SK-N-SH (cell line): Measurements from ENCODE around the gene MAP4K1. TPM values are rescaled to one million over a fixed set of nuclear protein-coding genes. Genes with fewer than 3 reads are reported as not detected.

Experiments
- CTCF ChIA-PET: fragments of 300-600, 350-600 bp; formaldehyde crosslinking; extraction: SDS; loops from one replicate; lab custom pipeline; 2021; lab: Yijun Ruan, JAX
- POLR2A ChIA-PET: fragments of 350-600 bp; sonication (Branson Sonifier 250); formaldehyde crosslinking; extraction: SDS; loops from one replicate; lab custom pipeline; 2020; ENCODE audit warnings: antibody characterized with exemption, inconsistent platforms; lab: Yijun Ruan, JAX
- DNase-seq: peaks from one replicate; pipeline ENCODE4 v3.0.0; 2012
- H2AFZ ChIP-seq: fragments of 200-600 bp; sonication (generic); 2 replicates; pipeline ENCODE4 v1.8.1; 2016; ENCODE audit warnings: antibody characterized with exemption, mild to moderate bottlenecking, low read depth
- H3F3A ChIP-seq: fragments of 200-600 bp; sonication (generic); replicated peaks from 2 replicates; pipeline ENCODE3; 2016; ENCODE audit warnings: antibody characterized with exemption, mild to moderate bottlenecking; ENCODE audit not compliant: insufficient read depth
- H3K27ac ChIP-seq, 2 experiments: fragments of 200-500 bp in 1 of 2; fragments of 200-600 bp in 1 of 2; sonication (Bioruptor generic) in 1 of 2; sonication (generic), shearing (Covaris generic) in 1 of 2; 2 replicates each; pipeline versions ENCODE4 v1.5.1 to v1.6.1; 2014 to 2016; ENCODE audit warnings: low read depth in 2 of 2, inconsistent platforms in 1 of 2, low read length in 1 of 2, mild to moderate bottlenecking in 1 of 2, mixed read lengths in 1 of 2
- H3K27me3 ChIP-seq: fragments of 200-600 bp; sonication (generic), shearing (Covaris generic); 2 replicates; pipeline ENCODE4 v1.6.1; 2016; ENCODE audit warnings: mixed run types; ENCODE audit not compliant: insufficient read depth
- H3K36me3 ChIP-seq, 2 experiments: fragments of 200-500 bp in 1 of 2; fragments of 200-600 bp in 1 of 2; sonication (Bioruptor generic) in 1 of 2; sonication (generic) in 1 of 2; replicated peaks in 1 of 2; 2 replicates each; pipeline versions ENCODE3 to v1.5.1; 2014 to 2016; ENCODE audit warnings: low read length in 1 of 2, mild to moderate bottlenecking in 1 of 2; ENCODE audit not compliant: insufficient read depth in 2 of 2, control insufficient read depth in 1 of 2
- H3K4me1 ChIP-seq, 2 experiments: fragments of 200-500 bp in 1 of 2; fragments of 200-600 bp in 1 of 2; sonication (Bioruptor generic) in 1 of 2; sonication (generic), shearing (Covaris generic) in 1 of 2; 2 replicates each; pipeline versions ENCODE4 v1.5.1 to v1.6.1; 2014 to 2016; ENCODE audit warnings: low read depth in 1 of 2, low read length in 1 of 2, mixed run types in 1 of 2; ENCODE audit not compliant: insufficient read depth in 2 of 2, control insufficient read depth in 1 of 2
- H3K4me2 ChIP-seq: fragments of 200-600 bp; sonication (generic), shearing (Covaris generic); 2 replicates; pipeline ENCODE4 v1.6.1; 2017; ENCODE audit warnings: mixed run types
- H3K4me3 ChIP-seq, 2 experiments: fragments of 200-500 bp in 1 of 2; fragments of 200-600 bp in 1 of 2; sonication (Bioruptor generic) in 1 of 2; sonication (generic), shearing (Covaris generic) in 1 of 2; 2 replicates each; pipeline versions ENCODE4 v1.5.1 to v1.8.1; 2014 to 2016; ENCODE audit warnings: low read depth in 2 of 2, inconsistent platforms in 1 of 2, low read length in 1 of 2, mild to moderate bottlenecking in 1 of 2, mixed read lengths in 1 of 2, moderate library complexity in 1 of 2
- H3K79me2 ChIP-seq: fragments of 200-600 bp; sonication (generic); 2 replicates; pipeline ENCODE4 v1.8.1; 2017; ENCODE audit warnings: mild to moderate bottlenecking; ENCODE audit not compliant: insufficient read depth
- H3K9ac ChIP-seq: fragments of 200-600 bp; sonication (generic); 2 replicates; pipeline ENCODE4 v1.6.1; 2017; ENCODE audit warnings: mixed run types
- H3K9me2 ChIP-seq: fragments of 200-600 bp; sonication (generic); 2 replicates; pipeline ENCODE4 v1.6.1; 2017; ENCODE audit warnings: mixed run types
- H3K9me3 ChIP-seq: fragments of 200-600 bp; sonication (generic); 2 replicates; pipeline ENCODE4 v1.6.1; 2017; ENCODE audit warnings: mixed run types, mild to moderate bottlenecking, moderate library complexity
- H4K20me1 ChIP-seq: fragments of 200-600 bp; sonication (generic); 2 replicates; pipeline ENCODE4 v1.6.1; 2017; ENCODE audit warnings: mild to moderate bottlenecking, mixed run types; ENCODE audit not compliant: insufficient read depth
- CTCF ChIP-seq: fragments of 200-600 bp; sonication (generic); IDR thresholded peaks from 2 replicates; pipeline ENCODE4 v1.6.1; 2017; ENCODE audit warnings: antibody characterized with exemption, mild to moderate bottlenecking, moderate library complexity
- EZH2phosphoT487 ChIP-seq: fragments of 200-600 bp; sonication (generic); IDR thresholded peaks from 2 replicates; pipeline ENCODE4 v1.6.1; 2017; ENCODE audit warnings: low read depth, mixed run types, mild to moderate bottlenecking, antibody characterized with exemption, moderate library complexity, borderline replicate concordance
- FOXM1 ChIP-seq: IDR thresholded peaks from 2 replicates; pipeline ENCODE4 v1.4.0; 2012; ENCODE audit warnings: low read depth, mild to moderate bottlenecking
- IRF3 ChIP-seq: fragments of 150-350 bp; IDR thresholded peaks from 2 replicates; pipeline ENCODE4 v1.6.1; 2016; ENCODE audit warnings: mild to moderate bottlenecking, low read depth, low read length
- MEF2A ChIP-seq: IDR thresholded peaks from 2 replicates; pipeline ENCODE4 v1.4.0; 2012; ENCODE audit warnings: low read depth, borderline replicate concordance
- MXI1 ChIP-seq: IDR thresholded peaks from 2 replicates; pipeline ENCODE4 v1.6.1; 2012; ENCODE audit warnings: mild to moderate bottlenecking, low read depth, low read length, improper control_type of control experiment
- PBX3 ChIP-seq: IDR thresholded peaks from 2 replicates; pipeline ENCODE4; 2012
- RCOR1 ChIP-seq: fragments of 150-350 bp; IDR thresholded peaks from 2 replicates; pipeline ENCODE4 v1.6.1; 2017; ENCODE audit warnings: antibody characterized with exemption, low read length
- RFX5 ChIP-seq: IDR thresholded peaks from 2 replicates; pipeline ENCODE4 v1.6.1; 2012; ENCODE audit warnings: mild to moderate bottlenecking, improper control_type of control experiment, low read length
- SMC3 ChIP-seq: IDR thresholded peaks from 2 replicates; pipeline ENCODE4 v1.6.1; 2012; ENCODE audit warnings: low read depth, low read length, improper control_type of control experiment
- TEAD4 ChIP-seq: IDR thresholded peaks from 2 replicates; pipeline ENCODE4 v1.4.0; 2012; ENCODE audit warnings: mild to moderate bottlenecking, borderline replicate concordance; ENCODE audit not compliant: insufficient read depth
- ZBTB33 ChIP-seq: IDR thresholded peaks from 2 replicates; pipeline ENCODE4 v1.4.0; 2012; ENCODE audit warnings: low read depth, borderline replicate concordance
- whole genome bisulfite sequencing: methylation state at CpG from one replicate; pipeline ENCODE4 v1.1.6; 2017; ENCODE audit warnings: low lambda C conversion rate; 5-methylcytosine and 5-hydroxymethylcytosine counted together
- polyA plus RNA-seq, 3 experiments: library from polyadenylated mRNA; depleted of rRNA; stranded (reverse); fragments of >200 nt; gene quantifications; 2 replicates each; pipeline ENCODE4 v1.2.3, GENCODE V29; 2012
- TF ChIP-seq, protein P1 (sequence below): IDR thresholded peaks from 2 replicates; pipeline ENCODE4 v1.4.0; 2012; ENCODE audit warnings: low read depth, borderline replicate concordance
- TF ChIP-seq, protein P2 (sequence below): fragments of 150-350 bp; IDR thresholded peaks from 2 replicates; pipeline ENCODE4 v1.6.1; 2017; ENCODE audit warnings: antibody characterized with exemption, low read length, low read depth, borderline replicate concordance

The MAP4K1 gene
- polyA plus RNA-seq, 1 of the 3 experiments (the other 2 are of a cell fraction): 0.31 TPM

GRCh38 chr19:38644719-38645118 lies 27.0 kb upstream of the MAP4K1 start (continued):
- no peak for TF ChIP-seq MXI1
- TF ChIP-seq FOXM1: no peak
- TF ChIP-seq MEF2A: no peak
- TF ChIP-seq, all 33 proteins: peak for 0

DNA sequence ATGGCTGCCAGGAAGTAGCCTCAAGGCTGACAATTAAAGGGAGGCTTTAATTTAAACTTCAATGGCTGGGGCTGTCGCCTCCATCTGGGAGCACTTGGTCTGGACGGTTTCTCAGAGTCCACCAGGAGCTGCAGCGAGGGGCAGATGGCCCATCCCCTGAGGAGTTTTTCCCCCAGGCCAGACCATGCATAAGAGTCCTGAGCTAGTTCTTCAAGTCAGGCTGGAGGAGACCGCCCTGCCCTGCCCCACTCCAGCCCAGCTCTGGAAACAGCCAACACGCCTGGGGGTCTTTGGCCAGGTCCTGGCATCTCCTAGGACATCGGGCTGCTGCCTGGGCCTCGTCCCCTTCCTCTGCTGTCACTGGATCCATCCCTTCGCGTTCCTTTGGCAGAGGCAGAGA lies 24.4 kb upstream of the MAP4K1 start:
- Histone ChIP-seq H3K4me2 (no peak overlapping the region), H3F3A (peaks cover 3% of the 10 kb centered on the region), H3K27ac (no peak overlapping the region), H3K9me3 (no peaks in the 10 kb centered on the region), H3K36me3 (no peaks in the 10 kb centered on the region), H3K27me3 (no peaks in the 10 kb centered on the region), H2AFZ (no peak overlapping the region), H3K9me2 (no peaks in the 10 kb centered on the region), H3K4me1 (peaks cover 0 to 3% of the 10 kb centered on the region in 2 experiments; a peak in 1 of 4 replicates), H3K79me2 (no peaks in the 10 kb centered on the region), H4K20me1 (no peaks in the 10 kb centered on the region), H3K9ac (no peak overlapping the region), H3K4me3 (no peak overlapping the region)
- WGBS: 78% methylated on average over 8 of the region's 9 CpGs
- ChIA-PET CTCF (interaction anchor here (0.7 kb wide), 1 partner anchor 239 kb away, joined by 3 read pairs; the partner anchor contains the start of gene FAM98C), POLR2A (interaction anchor here (0.7 kb wide), 1 partner anchor 79 kb away, joined by 3 read pairs; no protein-coding TSS in a partner anchor)
- DNase-seq: no peak
- TF ChIP-seq ZBTB33: no peak
- TF ChIP-seq SMC3: no peak
- no peak for TF ChIP-seq CTCF
- TF ChIP-seq, protein P1, sequence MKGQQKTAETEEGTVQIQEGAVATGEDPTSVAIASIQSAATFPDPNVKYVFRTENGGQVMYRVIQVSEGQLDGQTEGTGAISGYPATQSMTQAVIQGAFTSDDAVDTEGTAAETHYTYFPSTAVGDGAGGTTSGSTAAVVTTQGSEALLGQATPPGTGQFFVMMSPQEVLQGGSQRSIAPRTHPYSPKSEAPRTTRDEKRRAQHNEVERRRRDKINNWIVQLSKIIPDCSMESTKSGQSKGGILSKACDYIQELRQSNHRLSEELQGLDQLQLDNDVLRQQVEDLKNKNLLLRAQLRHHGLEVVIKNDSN: no peak
- no peak for TF ChIP-seq EZH2phosphoT487
- no peak for TF ChIP-seq RFX5
- TF ChIP-seq, protein P2, sequence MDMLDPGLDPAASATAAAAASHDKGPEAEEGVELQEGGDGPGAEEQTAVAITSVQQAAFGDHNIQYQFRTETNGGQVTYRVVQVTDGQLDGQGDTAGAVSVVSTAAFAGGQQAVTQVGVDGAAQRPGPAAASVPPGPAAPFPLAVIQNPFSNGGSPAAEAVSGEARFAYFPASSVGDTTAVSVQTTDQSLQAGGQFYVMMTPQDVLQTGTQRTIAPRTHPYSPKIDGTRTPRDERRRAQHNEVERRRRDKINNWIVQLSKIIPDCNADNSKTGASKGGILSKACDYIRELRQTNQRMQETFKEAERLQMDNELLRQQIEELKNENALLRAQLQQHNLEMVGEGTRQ: no peak
- no peak for TF ChIP-seq RCOR1
- TF ChIP-seq TEAD4: no peak
- TF ChIP-seq IRF3: no peak
- TF ChIP-seq PBX3: no peak
- no peak for TF ChIP-seq FOXM1
